CD14-positive monocyte (primary cell): ENCODE measurements around the gene CAMKK1. TPM values are rescaled to one million over a fixed set of nuclear protein-coding genes. Genes with fewer than 3 reads are reported as not detected.

ENCODE experiments used
- DNase-seq, 3 donors: peaks; one replicate each; pipeline ENCODE4 v3.0.0-alpha.2; 2011 to 2022
- H2AFZ ChIP-seq: 2 replicates; pipeline ENCODE4 v1.6.0; 2012; ENCODE audit warnings: mild to moderate bottlenecking, low read depth, low read length, inconsistent platforms; ENCODE audit not compliant: insufficient read depth, poor library complexity, severe bottlenecking
- H3K27ac ChIP-seq, 2 donors: 1 replicate in 1 of 2; 2 replicates in 1 of 2; pipeline ENCODE4 v1.5.1; 2012 to 2013; ENCODE audit warnings: low read length in 2 of 2, control low read depth in 1 of 2, inconsistent platforms in 1 of 2, low read depth in 1 of 2, mild to moderate bottlenecking in 1 of 2
- H3K27me3 ChIP-seq, 2 donors: one replicate each; pipeline versions ENCODE4 v1.6.0 to v1.6.1; 2011 to 2013; ENCODE audit warnings: low read length in 2 of 2; ENCODE audit not compliant: control insufficient read depth in 2 of 2, insufficient read depth in 2 of 2
- H3K36me3 ChIP-seq, 2 donors: replicated peaks in 1 of 2; 1 replicate in 1 of 2; 2 replicates in 1 of 2; pipeline versions ENCODE4 v1.5.1 to v1.6.1; 2012 to 2013; ENCODE audit warnings: low read length in 2 of 2, control low read depth in 1 of 2, inconsistent platforms in 1 of 2, mild to moderate bottlenecking in 1 of 2; ENCODE audit not compliant: insufficient read depth in 2 of 2, control insufficient read depth in 1 of 2
- H3K4me1 ChIP-seq, 2 donors: 1 replicate in 1 of 2; 2 replicates in 1 of 2; pipeline versions ENCODE4 v1.5.1 to v1.6.1; 2012 to 2013; ENCODE audit warnings: low read length in 2 of 2, control low read depth in 1 of 2, inconsistent platforms in 1 of 2, mild to moderate bottlenecking in 1 of 2, moderate library complexity in 1 of 2; ENCODE audit not compliant: insufficient read depth in 2 of 2, control insufficient read depth in 1 of 2
- H3K4me2 ChIP-seq: replicated peaks from 2 replicates; pipeline ENCODE3; 2012; ENCODE audit warnings: low read length, moderate library complexity, mild to moderate bottlenecking; ENCODE audit not compliant: poor library complexity, severe bottlenecking; ENCODE audit errors: extremely low read depth
- H3K4me3 ChIP-seq, 3 experiments: fragments of 200-600 bp in 1 of 3; sonication (generic) in 1 of 3; replicated peaks in 1 of 3; 1 replicate in 2 of 3; 2 replicates in 1 of 3; pipeline ENCODE4 v1.5.1; 2011 to 2013; ENCODE audit warnings: low read length in 3 of 3, mild to moderate bottlenecking in 3 of 3, control low read depth in 2 of 3, low read depth in 2 of 3, inconsistent platforms in 1 of 3, moderate library complexity in 1 of 3
- H3K79me2 ChIP-seq: 2 replicates; pipeline ENCODE4 v1.6.0; 2012; ENCODE audit warnings: mild to moderate bottlenecking, control low read depth, inconsistent platforms, low read length, moderate library complexity; ENCODE audit not compliant: insufficient read depth
- H3K9ac ChIP-seq: 2 replicates; pipeline ENCODE4 v1.6.0; 2017; ENCODE audit warnings: low read length, mild to moderate bottlenecking; ENCODE audit not compliant: insufficient read depth, poor library complexity, severe bottlenecking
- H3K9me3 ChIP-seq, 2 donors: replicated peaks in 1 of 2; 1 replicate in 1 of 2; 2 replicates in 1 of 2; pipeline versions ENCODE4 v1.5.1 to v1.6.1; 2012 to 2013; ENCODE audit warnings: low read length in 2 of 2, control low read depth in 1 of 2; ENCODE audit not compliant: control insufficient read depth in 1 of 2, insufficient read depth in 1 of 2
- H4K20me1 ChIP-seq: 2 replicates; pipeline ENCODE4 v1.6.0; 2012; ENCODE audit warnings: mild to moderate bottlenecking, low read length, control low read depth, moderate library complexity; ENCODE audit not compliant: insufficient read depth
- H3K27ac Mint-ChIP-seq, 7 donors: one replicate each; pipeline ENCODE4 v1.8.0; 2020; ENCODE audit warnings: mild to moderate bottlenecking in 7 of 7, mixed read lengths in 7 of 7, moderate library complexity in 6 of 7, inconsistent platforms in 2 of 7
- H3K27me3 Mint-ChIP-seq, 3 donors: one replicate each; pipeline ENCODE4 v1.8.0; 2021 to 2022; ENCODE audit warnings: low read depth in 3 of 3, mild to moderate bottlenecking in 3 of 3, mixed read lengths in 3 of 3, moderate library complexity in 3 of 3, inconsistent platforms in 1 of 3
- H3K36me3 Mint-ChIP-seq, 2 donors: one replicate each; pipeline ENCODE4 v1.8.0; 2020; ENCODE audit warnings: mixed read lengths in 2 of 2, inconsistent platforms in 1 of 2, mild to moderate bottlenecking in 1 of 2
- H3K4me1 Mint-ChIP-seq: one replicate; pipeline ENCODE4 v1.8.0; 2020; ENCODE audit warnings: mild to moderate bottlenecking, mixed read lengths
- H3K4me3 Mint-ChIP-seq, 2 donors: one replicate each; pipeline ENCODE4 v1.8.0; 2020; ENCODE audit warnings: mild to moderate bottlenecking in 2 of 2, mixed read lengths in 2 of 2, moderate library complexity in 1 of 2
- H3K9me3 Mint-ChIP-seq, 7 donors: one replicate each; pipeline ENCODE4 v1.8.0; 2020 to 2022; ENCODE audit warnings: mixed read lengths in 7 of 7, mild to moderate bottlenecking in 6 of 7, moderate library complexity in 6 of 7, inconsistent platforms in 2 of 7
- WGBS: methylation state at CpG from one replicate; pipeline ENCODE4 v1.1.5; 2013; ENCODE audit warnings: missing lambda C conversion rate; ENCODE audit not compliant: insufficient coverage; 5-methylcytosine and 5-hydroxymethylcytosine counted together
- intact Hi-C, 2 donors: fragments of 100-400 bp; cut with micrococcal nuclease; formaldehyde crosslinking; loops; one replicate each; pipeline versions ENCODE4 v1.15.0 to v1.15.1; 2023
- polyA plus RNA-seq, 3 donors: library from polyadenylated mRNA; depleted of rRNA in 1 of 3; unstranded in 2 of 3; stranded (reverse) in 1 of 3; fragments of 300-500 nt in 2 of 3; fragments of >200 nt in 1 of 3; fragmentation: Illumina TruSeq in 2 of 3; gene quantifications; 1 replicate in 2 of 3; 2 replicates in 1 of 3; pipeline ENCODE4 v1.2.3, GENCODE V29; 2012 to 2021
- TF ChIP-seq, protein P1 (sequence below): fragments of 200-600 bp; IDR thresholded peaks from one replicate; pipeline ENCODE4 v1.8.0; 2022; ENCODE audit warnings: antibody characterized with exemption, mild to moderate bottlenecking

The CAMKK1 gene
- polyA plus RNA-seq, 3 donors: 0.74 to 24.1 (median 1.5) TPM

- H2AFZ ChIP-seq: no peak overlapping the region
- H3K9me3 ChIP-seq: no peaks in the 10 kb centered on the region
- H3K27ac ChIP-seq: no peak overlapping the region
- intact Hi-C loops: loop anchor here (5.0 to 10.0 kb wide), 3 partner anchors 46 to 799 kb away; partner anchors contain the start of gene CAMKK1 (in 2 of the 2)
- H3K36me3 ChIP-seq: peaks cover 8 to 18% of the 10 kb centered on the region in 2 donors
- no peak for DNase-seq
- Mint-ChIP-seq H3K4me1 (peaks cover 28% of the 10 kb centered on the region), H3K9me3 (no peaks in the 10 kb centered on the region), H3K27me3 (peaks cover 4 to 10% (median 4%) of the 10 kb centered on the region in 3 donors), H3K27ac (peak overlapping the region in 1 of 7 donors; percentile 43), H3K4me3 (peak overlapping the region in 1 of 2 donors; percentile 48), H3K36me3 (peaks cover 9 to 27% of the 10 kb centered on the region in 2 donors)
- H3K9ac ChIP-seq: no peak overlapping the region
- no peaks in the 10 kb centered on the region for H3K27me3 ChIP-seq
- H3K4me2 ChIP-seq: peak overlapping the region; percentile 94
- H3K79me2 ChIP-seq: peaks cover 40% of the 10 kb centered on the region
- WGBS: 20% methylated on average over 8 of the region's 17 CpGs
- TF ChIP-seq, protein P1, sequence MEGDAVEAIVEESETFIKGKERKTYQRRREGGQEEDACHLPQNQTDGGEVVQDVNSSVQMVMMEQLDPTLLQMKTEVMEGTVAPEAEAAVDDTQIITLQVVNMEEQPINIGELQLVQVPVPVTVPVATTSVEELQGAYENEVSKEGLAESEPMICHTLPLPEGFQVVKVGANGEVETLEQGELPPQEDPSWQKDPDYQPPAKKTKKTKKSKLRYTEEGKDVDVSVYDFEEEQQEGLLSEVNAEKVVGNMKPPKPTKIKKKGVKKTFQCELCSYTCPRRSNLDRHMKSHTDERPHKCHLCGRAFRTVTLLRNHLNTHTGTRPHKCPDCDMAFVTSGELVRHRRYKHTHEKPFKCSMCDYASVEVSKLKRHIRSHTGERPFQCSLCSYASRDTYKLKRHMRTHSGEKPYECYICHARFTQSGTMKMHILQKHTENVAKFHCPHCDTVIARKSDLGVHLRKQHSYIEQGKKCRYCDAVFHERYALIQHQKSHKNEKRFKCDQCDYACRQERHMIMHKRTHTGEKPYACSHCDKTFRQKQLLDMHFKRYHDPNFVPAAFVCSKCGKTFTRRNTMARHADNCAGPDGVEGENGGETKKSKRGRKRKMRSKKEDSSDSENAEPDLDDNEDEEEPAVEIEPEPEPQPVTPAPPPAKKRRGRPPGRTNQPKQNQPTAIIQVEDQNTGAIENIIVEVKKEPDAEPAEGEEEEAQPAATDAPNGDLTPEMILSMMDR: peak; percentile 52
- H3K4me3 ChIP-seq: peak overlapping the region in 1 of 3 experiments; percentile 95
- peaks cover 19% of the 10 kb centered on the region for H4K20me1 ChIP-seq
- peaks cover 16 to 21% of the 10 kb centered on the region in 2 donors for H3K4me1 ChIP-seq
Observed at GRCh38 chr17:3846437-3847164, 46.3 kb downstream of the CAMKK1 start.

DNA sequence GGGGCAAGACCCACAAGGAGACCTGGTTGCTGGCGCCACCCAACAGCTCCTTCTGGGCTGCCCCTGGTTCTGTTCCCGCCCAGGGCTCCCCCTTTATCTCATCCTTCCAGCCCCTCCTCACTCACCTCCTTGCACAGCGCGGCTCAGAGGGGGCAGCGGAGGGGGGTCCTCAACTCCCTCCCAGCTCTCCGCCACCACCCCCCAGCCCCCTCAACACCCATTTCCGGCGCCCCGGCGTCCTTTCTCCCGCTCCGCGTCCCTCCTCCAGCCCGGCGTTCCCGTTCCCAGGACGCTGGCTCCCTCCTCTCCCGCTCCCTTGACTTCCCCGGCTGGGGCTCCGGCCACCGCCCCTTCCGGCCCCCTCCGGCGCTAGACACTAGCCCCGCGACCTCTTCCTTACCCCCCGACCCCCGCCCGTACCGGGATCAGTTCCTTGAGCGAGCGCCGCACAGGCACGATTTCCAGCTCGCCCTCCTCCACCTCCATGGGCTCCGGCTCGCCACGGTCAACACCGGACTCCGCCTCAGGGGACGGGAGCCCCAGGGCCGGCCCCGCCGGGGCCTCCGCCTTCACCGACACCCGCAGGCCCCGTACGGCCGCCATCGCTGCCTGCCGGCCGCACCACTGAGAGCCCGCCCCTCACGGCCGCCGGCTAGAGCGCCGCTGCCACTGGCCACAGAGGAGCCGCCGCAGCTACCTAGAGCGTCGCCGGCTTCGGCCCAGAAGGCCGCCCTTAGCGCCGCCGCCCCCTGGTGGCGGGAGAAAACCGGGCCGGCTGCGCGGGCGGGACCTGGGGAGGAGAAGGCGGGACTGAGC lies 47.0 kb downstream of the CAMKK1 start, which contains the start of gene NCBP3:
TSS of gene NCBP3 (minus strand) at position 626 of the 816 bp plus-strand sequence. CDS start at position 603, 23 bp downstream.
- Mint-ChIP-seq H3K9me3 (no peaks in the 10 kb centered on the region), H3K36me3 (peaks cover 10 to 35% of the 10 kb centered on the region in 2 donors), H3K27ac (peak within 1 kb of the TSS; percentile 79 to 93 (median 87)), H3K4me1 (peaks cover 34% of the 10 kb centered on the region), H3K4me3 (peak within 1 kb of the TSS; percentile 90 to 92), H3K27me3 (peaks cover 2 to 5% (median 4%) of the 10 kb centered on the region in 3 donors)
- H4K20me1 ChIP-seq: peaks cover 23% of the 10 kb centered on the region
- WGBS: under 1% methylated on average over 76 of the region's 76 CpGs
- H3K79me2 ChIP-seq: peaks cover 44% of the 10 kb centered on the region
- H3K9ac ChIP-seq: peak within 1 kb of the TSS; percentile 98
- H3K4me2 ChIP-seq: peak within 1 kb of the TSS; percentile 94
- no peaks in the 10 kb centered on the region for H3K27me3 ChIP-seq
- H3K4me1 ChIP-seq: peaks cover 16 to 28% of the 10 kb centered on the region in 2 donors
- TF ChIP-seq, protein P1: peak; percentile 92
- intact Hi-C loops: loop anchor here (5.0 to 10.0 kb wide), 3 partner anchors 46 to 799 kb away; partner anchors contain the start of gene CAMKK1 (in 2 of the 2)
- DNase-seq: peak; percentile 92 to 93 (median 93)
- H3K27ac ChIP-seq: peak within 1 kb of the TSS; percentile 34 to 88
- peaks cover 8 to 26% of the 10 kb centered on the region in 2 donors for H3K36me3 ChIP-seq
- H3K4me3 ChIP-seq: peak within 1 kb of the TSS; percentile 77 to 95 (median 84)
- H3K9me3 ChIP-seq: no peaks in the 10 kb centered on the region
- H2AFZ ChIP-seq: peak within 1 kb of the TSS; percentile 94
